MM.1S (cell line): Measurements from ENCODE around the gene ZDHHC11B.

ENCODE experiments used
- CTCF ChIP-seq: fragments of 300-600 bp; sonication (generic); IDR thresholded peaks from 2 replicates; pipeline ENCODE4 v1.5.1; 2016; ENCODE audit warnings: antibody characterized with exemption, low read length, mixed read lengths
- EZH2 ChIP-seq: fragments of 300-600 bp; sonication (generic); optimal IDR thresholded peaks from 2 replicates; pipeline ENCODE3; 2017; ENCODE audit warnings: low read depth, mild to moderate bottlenecking, antibody characterized with exemption, low read length, mixed read lengths

GRCh38 chr5:761059-761771 is 23.3 kb downstream of the ZDHHC11B start:
- TF ChIP-seq CTCF (no peak), EZH2 (no peak)
